HG03469 (cell line): ENCODE data around the gene NDUFA13.
A peak's percentile ranks its signal among the peaks of the same experiment; 100 is the strongest.

Experiments used
- ATAC-seq: cut with Tn5 transposase; IDR thresholded peaks from one replicate; pipeline ENCODE4 v1.9.1; 2021; ENCODE audit warnings: mild to moderate bottlenecking, moderate library complexity, moderate number of reproducible peaks; ENCODE audit not compliant: unreplicated experiment

The NDUFA13 gene

DNA sequence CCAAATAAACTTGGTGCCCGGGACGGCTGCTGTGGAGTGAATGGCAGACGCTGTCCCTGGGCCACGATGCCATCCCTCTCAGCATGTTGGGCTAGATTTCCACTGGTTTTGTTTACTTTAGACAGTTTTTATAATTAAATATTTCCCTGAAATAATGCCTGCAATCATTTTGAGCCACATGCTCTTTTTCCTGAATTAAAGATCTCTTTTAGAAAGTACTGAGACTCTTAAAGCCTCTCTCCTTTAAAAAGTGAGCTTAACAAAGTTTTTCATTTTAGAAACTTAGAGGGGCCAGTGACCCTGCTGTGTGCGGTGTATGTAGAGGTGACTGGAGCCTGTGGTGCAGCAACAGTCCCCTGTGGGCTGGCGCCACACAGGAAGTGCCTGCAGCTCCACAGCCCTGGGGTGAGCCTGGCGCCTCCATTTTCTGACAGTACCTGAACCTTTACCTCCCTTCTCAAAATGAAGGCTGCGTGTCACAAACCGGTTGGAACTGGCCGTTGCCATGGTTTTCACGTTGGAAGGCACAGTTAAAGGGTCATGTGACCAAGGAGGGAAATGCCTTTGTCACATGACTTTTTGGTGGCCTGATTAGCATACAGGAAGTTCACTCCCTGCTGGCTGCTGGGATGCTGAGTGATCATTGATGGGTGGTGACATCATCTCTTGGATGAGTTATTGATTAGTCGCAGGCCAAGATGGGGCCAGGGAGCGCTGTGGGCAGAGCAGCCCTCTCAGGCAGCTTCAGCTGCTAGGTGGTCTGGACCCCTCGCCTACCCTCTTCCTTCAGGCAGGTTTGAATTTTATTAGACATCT lies 26.9 kb upstream of the NDUFA13 start:
- peak; percentile 41 for ATAC-seq

DNA sequence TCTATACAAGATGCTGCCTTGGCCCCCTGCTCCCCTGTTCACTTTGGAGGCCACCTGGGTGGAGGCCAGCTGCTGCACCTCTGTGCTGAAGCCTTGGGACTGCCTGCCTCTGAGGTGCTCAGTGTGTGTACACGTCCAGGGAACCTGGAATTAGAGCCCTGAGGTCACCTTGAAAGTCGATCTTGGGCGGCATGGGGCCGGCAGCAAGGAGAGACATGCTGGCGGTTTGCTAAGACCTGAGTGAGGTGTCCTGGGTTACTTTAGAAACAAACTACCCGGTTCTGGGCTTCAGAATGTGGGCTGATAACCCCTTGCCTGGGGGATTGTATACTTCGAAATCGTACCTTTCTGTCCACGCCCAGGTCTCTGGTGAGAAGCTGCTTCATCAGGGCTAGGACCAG lies 26.2 kb upstream of the NDUFA13 start:
- ATAC-seq = no peak

DNA sequence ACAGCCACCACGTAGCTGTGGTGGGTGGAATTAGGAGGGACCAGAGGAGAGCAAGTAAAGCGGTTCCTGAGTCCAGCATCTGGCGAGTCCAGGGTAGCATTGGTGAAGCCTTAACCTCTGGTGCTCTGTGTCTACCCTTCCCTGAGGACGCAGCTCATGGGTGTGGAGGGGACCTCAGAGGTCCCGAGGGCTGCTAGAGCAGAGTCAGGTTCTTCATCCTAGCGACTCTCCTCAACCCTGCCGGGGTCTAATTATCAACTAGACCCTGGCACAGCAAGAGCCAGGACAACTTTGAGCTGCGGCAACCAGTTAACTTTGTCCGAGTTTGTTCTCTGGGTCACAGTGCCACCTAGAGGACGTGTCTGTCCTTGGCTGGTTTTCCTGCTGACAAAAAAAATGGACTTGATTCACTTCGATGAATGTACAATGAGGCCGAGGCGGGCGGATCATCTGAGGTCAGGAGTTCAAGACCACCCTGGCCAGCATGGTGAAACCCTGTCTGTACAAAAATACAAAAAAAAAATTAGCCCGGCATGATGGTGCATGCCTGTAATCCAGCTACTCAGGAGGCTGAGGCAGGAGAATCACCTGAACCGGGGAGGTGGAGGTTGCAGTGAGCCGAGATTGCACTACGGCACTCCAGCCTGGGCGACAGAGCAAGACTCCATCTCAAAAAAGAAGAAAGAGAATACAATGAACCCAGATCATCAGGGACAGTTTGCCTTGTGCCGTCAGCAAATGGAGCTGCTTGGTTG lies 25.6 kb upstream of the NDUFA13 start:
- ATAC-seq = peak; percentile 40

DNA sequence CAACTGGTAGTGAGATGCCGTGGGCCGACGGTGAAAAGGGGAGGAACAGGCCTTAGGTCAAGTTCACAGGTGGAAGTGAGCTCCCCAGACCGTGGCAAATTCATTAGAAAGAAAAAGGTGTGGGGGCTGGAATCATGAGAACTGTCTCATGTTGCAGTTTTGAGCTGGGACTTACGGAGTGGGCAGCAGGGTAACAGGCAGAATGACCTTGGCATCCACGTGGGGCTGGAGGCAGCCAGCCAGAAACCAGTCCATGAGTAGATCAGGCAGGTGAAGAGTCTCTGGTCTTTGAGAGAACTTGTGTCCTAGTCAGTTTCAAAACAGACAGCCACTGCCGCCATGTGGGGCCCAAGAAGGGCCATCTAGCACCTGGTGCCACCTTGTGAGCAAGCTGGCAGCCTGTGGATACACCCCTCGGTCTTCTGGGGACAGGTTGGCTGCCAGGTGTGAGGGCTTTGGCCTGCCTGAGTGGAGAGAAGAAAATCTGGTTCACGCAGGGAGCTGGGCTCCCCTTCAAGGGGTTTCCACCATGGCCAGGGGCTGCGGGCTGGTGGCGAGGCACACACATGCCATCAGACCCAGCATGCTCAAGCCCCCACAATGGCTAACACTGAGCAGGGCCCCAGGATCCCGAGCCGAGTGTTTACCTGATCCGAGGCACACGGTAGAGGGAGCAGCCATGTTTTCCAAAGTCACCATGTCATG lies 24.6 kb upstream of the NDUFA13 start:
- no peak for ATAC-seq

DNA sequence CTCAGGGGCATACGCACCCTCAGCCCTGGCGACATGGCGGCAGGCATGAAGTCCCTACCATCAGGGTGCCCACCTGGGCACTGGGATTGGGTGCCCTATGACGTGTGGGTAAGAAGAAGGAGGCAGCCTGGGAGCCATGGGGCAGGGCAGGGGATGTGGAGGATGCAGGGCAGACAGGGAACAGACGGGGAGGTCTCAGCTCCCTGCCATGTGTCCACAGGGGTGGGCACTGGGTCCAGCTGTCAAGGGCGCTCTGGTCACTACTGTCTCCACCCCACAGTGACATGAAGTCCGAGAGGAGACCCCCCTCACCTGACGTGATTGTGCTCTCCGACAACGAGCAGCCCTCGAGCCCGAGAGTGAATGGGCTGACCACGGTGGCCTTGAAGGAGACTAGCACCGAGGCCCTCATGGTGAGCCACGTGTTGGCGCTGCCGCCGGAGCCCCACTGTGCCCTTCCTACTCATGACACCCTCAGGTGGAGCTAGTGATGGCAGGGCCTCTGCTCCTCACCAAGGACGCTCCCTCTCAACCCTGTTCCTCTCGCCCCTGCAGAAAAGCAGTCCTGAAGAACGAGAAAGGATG lies 23.9 kb upstream of the NDUFA13 start:
- no peak for ATAC-seq

DNA sequence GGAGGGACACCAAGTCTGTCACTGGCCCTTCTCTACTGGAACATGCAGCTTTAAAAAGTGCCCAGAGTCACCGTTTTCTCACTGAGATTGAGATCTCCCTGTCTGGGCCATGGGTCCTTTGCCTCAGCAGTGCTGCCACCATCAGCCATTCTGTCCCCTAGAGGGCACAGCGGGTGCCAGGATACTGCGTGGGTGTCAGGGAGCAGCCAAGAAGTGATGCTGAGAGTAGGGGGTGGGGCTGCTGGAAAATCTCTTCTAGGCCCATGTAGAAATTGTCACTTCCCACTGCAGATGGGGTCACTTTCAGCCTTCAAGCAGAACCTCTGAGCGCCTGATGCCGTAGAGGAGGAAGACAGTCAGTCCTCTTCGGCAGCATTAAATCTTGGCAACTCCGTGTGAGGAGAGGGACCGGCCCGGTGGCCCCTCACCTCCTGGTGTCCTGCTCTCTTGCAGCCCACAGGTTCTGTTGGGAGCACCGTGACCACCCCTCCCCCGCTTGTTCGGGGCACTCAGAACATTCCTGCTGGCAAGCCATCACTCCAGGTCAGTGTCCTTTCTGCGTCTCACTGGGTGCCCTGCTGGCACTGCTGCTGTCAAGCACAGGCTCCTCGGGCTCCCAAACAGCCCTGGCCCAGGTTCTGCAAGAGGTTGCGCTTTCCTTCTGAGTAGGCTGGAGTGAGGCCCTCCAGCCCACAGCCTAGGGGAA lies 22.0 kb upstream of the NDUFA13 start:
- ATAC-seq = no peak

DNA sequence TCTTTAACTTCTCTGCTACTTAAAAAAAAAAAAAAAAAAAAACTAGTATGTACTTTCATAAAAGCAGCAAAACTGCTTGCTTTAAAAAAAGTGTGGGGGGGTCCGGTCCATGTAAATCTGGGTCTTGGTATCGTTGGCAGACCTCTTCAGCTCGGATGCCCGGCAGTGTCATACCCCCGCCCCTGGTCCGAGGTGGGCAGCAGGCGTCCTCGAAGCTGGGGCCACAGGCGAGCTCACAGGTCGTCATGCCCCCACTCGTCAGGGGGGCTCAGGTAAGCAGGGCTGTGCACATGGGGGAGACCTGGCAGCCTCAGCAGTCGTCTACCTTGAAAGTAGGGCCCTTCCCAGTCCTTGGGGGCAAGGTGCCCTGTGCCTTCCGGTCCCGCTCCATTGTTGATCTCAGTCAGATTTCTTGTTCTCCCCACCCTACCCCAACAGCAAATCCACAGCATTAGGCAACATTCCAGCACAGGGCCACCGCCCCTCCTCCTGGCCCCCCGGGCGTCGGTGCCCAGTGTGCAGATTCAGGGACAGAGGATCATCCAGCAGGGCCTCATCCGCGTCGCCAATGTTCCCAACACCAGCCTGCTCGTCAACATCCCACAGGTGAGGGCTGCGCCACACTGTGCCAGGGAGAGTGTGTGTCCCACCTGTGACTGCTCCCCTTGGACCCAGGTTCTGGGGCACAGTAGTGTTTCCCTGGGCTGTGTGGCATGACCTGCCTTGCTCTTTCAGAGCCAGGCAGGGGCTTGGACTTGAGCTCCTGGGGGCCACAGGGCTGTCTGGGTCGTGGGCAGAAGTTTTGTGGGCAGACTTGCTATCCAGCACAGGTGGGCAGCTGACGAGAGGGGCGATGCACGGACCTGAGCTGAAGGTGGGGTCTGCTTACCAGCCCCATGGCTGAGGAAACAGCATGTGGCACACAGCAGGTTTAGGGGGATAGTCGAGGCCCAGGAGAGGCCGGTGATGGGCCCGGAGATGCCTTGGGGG lies 20.1 kb upstream of the NDUFA13 start:
- no peak for ATAC-seq

DNA sequence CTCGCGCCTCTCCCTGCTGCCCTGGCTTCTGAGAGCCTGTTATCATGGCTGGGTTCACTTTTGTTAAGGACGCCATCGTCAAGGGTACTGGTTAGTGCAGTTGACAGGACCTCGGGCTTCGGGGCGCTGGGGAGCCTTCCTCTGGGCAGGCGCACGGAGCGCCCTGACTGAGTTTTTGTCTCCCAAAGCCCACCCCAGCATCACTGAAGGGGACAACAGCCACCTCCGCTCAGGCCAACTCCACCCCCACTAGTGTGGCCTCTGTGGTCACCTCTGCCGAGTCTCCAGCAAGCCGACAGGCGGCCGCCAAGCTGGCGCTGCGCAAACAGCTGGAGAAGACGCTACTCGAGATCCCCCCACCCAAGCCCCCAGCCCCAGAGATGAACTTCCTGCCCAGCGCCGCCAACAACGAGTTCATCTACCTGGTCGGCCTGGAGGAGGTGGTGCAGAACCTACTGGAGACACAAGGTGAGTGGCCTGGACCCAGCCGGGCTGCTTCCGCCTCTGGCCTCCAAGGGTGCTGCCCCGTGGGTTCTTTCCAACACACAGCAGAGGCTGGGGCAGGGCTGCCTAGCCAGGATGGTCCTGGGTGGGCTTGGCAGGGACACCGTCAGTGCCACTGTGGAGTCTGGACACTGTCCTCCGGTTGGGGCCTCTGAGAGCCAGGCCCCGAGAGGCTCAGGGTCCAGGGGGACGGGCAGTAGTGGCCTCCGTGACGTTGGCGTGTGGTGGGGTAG lies 17.6 kb upstream of the NDUFA13 start:
- ATAC-seq = no peak

DNA sequence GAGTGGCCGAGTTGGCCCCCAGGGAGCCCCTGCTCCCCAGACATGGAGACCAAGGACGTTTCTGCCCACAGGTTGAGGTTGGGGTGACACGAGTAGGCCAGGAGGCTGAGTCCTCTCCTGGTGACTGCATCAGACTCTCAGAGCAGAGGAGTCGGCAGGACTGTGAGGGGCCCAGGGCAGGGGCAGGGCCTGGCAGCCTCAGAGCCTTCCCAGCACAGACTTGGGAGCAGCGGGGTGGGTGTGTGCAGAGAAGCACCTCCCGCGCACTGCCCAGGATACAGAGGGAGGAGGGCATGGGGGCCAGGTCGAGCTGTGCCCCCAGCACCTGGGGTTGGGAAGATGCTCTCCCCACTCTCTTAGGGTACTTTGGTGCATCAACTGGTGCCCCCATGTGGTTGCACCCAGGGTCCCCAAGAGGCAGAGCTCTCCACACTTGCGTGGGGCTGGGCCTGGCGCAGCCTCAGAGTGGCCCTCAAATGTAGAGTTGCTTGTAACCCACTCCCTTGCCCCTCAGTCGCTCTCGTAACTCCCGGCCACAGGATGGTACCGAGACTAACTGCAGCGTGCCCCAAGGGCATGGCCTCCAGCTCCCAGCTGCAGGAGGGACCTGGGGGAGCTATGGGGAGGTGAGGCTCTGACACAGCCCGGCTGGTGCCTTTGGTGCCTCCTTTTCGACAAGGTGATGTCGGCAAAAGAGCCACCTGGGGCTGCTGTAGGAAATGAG lies 16.6 kb upstream of the NDUFA13 start:
- no peak for ATAC-seq

DNA sequence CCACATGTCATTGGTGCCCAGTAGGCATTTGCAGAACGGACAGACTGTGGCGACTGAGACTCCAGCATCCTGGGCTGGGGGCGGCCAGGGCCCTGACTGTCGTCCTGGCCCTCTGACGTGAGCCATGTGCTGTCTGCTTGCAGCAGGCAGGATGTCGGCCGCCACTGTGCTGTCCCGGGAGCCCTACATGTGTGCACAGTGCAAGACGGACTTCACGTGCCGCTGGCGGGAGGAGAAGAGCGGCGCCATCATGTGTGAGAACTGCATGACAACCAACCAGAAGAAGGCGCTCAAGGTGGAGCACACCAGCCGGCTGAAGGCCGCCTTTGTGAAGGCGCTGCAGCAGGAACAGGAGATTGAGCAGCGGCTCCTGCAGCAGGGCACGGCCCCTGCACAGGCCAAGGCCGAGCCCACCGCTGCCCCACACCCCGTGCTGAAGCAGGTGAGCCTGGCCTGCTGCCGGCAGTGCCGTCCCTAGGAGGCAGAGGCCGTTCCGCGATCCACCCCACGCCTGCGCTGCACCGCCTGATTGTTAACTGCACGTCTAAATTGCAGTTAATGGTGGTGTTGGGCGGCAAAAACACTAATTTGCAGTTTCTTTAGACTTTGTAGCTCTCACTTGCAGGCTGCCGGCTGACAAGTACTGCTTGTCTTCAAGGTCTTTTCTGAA lies 14.9 kb upstream of the NDUFA13 start:
- ATAC-seq = no peak

DNA sequence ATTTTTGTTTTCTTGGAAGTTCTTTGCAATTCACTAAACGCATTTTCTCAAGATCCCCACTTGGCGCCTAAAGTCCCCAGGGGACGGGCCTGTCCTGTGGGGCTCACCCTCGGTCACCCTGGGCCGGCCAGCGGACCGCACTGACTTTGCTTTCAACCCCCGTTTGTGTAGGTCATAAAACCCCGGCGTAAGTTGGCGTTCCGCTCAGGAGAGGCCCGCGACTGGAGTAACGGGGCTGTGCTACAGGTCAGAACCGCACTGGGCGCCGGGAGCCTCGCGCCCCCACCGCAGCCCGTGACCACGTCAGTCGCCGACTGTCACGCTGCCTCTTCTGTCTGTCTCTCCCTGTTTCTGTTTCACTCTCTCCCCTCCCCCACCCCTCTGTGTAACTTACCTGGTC lies 14.2 kb upstream of the NDUFA13 start:
- no peak for ATAC-seq

DNA sequence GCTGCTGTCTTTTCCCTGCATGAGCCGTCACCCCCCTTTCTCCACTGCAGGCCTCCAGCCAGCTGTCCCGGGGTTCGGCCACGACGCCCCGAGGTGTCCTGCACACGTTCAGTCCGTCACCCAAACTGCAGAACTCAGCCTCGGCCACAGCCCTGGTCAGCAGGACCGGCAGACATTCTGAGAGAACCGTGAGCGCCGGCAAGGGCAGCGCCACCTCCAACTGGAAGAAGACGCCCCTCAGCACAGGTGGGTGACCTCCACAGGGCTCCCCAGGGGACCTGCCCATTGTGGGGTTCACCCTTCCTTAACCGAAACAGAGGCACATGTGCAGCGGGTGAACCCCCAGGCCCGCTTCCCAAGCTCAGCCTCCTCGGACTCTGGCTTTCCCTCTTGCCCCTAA lies 13.7 kb upstream of the NDUFA13 start:
- no peak for ATAC-seq

DNA sequence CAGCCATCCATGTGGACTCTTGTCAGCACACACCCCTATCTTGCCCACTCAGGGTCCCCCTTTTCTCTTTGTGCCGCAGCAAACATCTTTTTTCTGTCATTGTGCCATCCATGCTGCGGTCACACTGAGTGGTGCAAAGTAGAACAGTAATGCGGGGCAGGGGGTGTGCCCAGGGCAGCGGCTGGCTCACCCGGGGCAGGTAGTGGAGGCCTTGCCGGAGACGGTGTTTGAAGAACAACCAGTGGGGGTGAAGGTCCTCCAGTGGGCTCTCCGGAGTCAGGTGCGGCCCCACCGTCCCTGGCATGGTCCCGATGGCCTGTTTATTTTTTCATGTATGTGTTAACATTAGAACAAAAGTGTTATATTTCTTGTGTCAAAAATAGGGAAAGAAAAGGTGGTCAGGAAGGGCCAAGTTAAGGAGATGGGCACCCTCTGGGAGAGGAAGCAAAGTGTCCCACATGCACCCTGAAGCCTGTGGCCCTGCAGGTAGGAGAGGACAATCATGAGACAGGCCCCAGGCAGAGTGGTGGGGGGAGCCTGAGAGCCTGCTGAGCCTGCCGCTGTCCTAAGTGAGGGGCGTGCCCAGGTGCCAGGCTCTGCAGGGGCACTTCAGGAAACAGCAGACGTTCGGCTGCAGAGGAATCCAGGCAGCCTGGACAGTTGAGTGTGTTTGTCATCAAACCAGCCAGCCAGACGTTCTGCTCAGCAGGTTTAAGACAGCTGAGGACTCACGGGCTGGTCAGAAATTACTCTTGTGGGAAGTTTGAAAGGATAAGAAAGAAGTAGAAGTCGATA lies 13.0 kb upstream of the NDUFA13 start:
- no peak for ATAC-seq

DNA sequence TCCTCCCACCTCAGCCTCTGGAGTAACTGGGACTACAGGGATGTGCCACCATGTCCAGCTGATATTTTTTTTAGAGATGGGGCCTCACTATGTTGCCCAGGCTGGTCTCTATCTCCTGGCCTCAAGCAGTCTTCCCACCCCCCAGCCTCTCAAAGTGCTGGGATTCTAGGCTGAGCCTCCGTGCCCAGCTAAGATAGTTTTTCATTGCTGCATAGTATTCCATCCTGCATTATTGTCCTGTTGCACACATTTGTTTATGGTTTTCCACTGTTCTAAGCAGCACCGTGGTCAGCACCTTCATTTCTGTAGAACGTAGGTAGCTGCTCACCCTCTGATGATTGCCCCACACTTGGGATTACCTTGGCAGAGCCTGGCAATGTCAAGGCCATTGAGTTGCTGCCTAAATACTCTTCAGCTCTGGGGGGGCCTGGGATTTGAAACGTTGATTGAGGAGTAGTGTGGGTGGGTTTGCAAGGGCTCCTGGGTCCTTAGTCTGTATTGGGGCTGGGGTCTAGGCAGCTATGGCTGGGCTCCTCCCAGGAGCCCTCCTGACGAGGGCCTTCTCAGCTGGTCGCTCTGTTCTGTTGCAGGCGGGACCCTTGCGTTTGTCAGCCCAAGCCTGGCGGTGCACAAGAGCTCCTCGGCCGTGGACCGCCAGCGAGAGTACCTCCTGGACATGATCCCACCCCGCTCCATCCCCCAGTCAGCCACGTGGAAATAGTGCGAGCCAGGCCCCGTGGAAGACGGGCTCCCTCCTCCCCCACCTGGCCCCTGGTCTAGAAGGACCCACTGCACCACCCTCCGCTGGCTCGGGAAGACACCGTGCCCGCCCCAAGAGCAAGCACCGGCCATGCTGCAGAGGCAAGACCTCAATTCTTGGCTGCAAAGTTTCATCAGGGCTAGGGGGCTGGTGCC lies 11.0 kb upstream of the NDUFA13 start:
- no peak for ATAC-seq

DNA sequence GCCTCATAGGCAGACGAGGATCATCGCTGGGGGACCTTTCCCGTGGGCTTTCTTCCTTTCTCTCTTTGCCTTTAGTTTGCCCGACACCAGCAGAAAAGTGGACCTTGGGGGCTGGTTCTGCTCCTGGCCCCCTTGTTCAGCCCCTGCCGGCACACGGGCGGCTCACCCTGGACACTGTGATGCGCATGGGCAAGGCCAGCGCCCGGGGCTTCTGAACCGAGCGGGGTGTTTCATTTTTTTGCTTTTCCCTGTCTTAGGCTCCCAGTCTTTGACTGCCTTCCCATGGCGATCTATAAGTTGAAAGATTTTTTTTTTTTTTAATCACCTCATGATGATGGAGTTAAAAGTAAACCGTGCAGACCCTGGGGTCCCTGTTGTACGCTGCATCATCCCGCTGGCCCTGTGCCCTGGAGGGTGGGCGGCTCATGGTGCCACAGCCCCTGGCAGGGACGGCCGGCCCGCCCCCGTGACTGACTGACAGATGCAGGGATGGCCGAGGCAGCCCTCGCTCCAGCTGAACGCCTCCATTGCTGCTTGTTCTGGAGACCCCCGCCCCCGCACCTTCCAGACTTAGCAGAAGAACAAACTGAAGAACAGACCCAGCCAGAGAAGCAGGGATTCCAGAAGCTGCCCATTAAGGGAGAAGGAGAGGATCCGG lies 10.2 kb upstream of the NDUFA13 start:
- no peak for ATAC-seq
